DOHH2 (cell line): ENCODE data around the gene PDE11A.

Experiments
- EZH2phosphoT487 ChIP-seq: fragments of 200-600 bp; sonication (generic); IDR thresholded peaks from 2 replicates; pipeline ENCODE4 v1.6.1; 2017; ENCODE audit warnings: borderline replicate concordance, mild to moderate bottlenecking, antibody characterized with exemption, low read length, moderate library complexity, mixed read lengths
- TF ChIP-seq, protein P1 (sequence below): fragments of 200-600 bp; sonication (generic); IDR thresholded peaks from one replicate; pipeline ENCODE4 v1.5.1; 2014; ENCODE audit warnings: antibody characterized with exemption, mild to moderate bottlenecking, low read depth, low read length; ENCODE audit not compliant: poor library complexity, severe bottlenecking

DNA sequence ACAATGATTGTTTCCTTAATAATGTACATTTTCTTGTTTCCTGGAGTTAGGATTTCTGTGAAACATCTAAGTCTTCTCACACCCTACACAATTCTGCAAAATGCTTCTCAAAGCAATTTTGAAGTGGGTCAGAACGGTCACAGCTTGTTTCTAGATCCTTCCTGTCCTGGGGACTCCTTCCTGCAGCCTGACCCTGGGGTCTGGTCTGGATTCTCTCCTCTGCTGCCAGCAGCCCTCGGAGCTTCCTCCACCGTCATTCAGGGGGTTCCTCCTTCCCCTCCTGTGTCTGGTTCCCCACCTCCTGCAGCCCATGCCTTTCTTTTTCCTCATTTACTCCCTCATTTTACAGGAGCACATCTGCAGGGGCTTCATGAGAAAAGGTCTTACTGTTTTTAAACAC, 357.9 kb downstream of the PDE11A start:
- TF ChIP-seq, protein P1, sequence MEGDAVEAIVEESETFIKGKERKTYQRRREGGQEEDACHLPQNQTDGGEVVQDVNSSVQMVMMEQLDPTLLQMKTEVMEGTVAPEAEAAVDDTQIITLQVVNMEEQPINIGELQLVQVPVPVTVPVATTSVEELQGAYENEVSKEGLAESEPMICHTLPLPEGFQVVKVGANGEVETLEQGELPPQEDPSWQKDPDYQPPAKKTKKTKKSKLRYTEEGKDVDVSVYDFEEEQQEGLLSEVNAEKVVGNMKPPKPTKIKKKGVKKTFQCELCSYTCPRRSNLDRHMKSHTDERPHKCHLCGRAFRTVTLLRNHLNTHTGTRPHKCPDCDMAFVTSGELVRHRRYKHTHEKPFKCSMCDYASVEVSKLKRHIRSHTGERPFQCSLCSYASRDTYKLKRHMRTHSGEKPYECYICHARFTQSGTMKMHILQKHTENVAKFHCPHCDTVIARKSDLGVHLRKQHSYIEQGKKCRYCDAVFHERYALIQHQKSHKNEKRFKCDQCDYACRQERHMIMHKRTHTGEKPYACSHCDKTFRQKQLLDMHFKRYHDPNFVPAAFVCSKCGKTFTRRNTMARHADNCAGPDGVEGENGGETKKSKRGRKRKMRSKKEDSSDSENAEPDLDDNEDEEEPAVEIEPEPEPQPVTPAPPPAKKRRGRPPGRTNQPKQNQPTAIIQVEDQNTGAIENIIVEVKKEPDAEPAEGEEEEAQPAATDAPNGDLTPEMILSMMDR, result no peak
- TF ChIP-seq EZH2phosphoT487, result no peak
